LoVo (cell line): ENCODE measurements around the gene SPATA46.

Experiments used
- DNase-seq: peaks from one replicate; pipeline ENCODE4 v3.0.0-alpha.2; 2016; ENCODE audit warnings: low spot score

The SPATA46 gene

GRCh38 chr1:162376691-162377090 lies at the start of gene SPATA46:
TSS of gene SPATA46 (minus strand) at chr1:162376854. CDS start at chr1:162376790, 64 bp downstream.
- no peak for DNase-seq

- DNase-seq = no peak
Measured at GRCh38 chr1:162422662-162423375, 46.2 kb upstream of the SPATA46 start.

- DNase-seq = no peak
Measured at GRCh38 chr1:162421258-162422164, 44.9 kb upstream of the SPATA46 start.

- DNase-seq = no peak
Measured at GRCh38 chr1:162420120-162420519, 43.5 kb upstream of the SPATA46 start.

- DNase-seq = peak; percentile 84
Measured at GRCh38 chr1:162419450-162419931, 42.8 kb upstream of the SPATA46 start.

- peak; percentile 22 for DNase-seq
Measured at GRCh38 chr1:162418584-162418983, 41.9 kb upstream of the SPATA46 start.

GRCh38 chr1:162417650-162418049 lies 41.0 kb upstream of the SPATA46 start:
- DNase-seq = no peak

- DNase-seq = no peak
Measured at GRCh38 chr1:162416909-162417308, 40.3 kb upstream of the SPATA46 start.

GRCh38 chr1:162416215-162416614 lies 39.6 kb upstream of the SPATA46 start:
- DNase-seq = no peak

GRCh38 chr1:162412002-162412401 lies 35.3 kb upstream of the SPATA46 start, which contains the start of gene SH2D1B:
TSS of gene SH2D1B (minus strand) at chr1:162412136. CDS start at chr1:162412016, 120 bp downstream.
- no peak for DNase-seq

GRCh38 chr1:162407539-162407938 lies 30.9 kb upstream of the SPATA46 start:
- DNase-seq = no peak

GRCh38 chr1:162406811-162407210 lies 30.2 kb upstream of the SPATA46 start:
- no peak for DNase-seq

- no peak for DNase-seq
Measured at GRCh38 chr1:162405800-162406199, 29.1 kb upstream of the SPATA46 start.

- no peak for DNase-seq
Measured at GRCh38 chr1:162404550-162405160, 28.0 kb upstream of the SPATA46 start.

- DNase-seq = no peak
Measured at GRCh38 chr1:162400790-162401355, 24.2 kb upstream of the SPATA46 start.

GRCh38 chr1:162398999-162399580 lies 22.4 kb upstream of the SPATA46 start:
- no peak for DNase-seq

GRCh38 chr1:162397943-162398560 lies 21.4 kb upstream of the SPATA46 start:
- DNase-seq = no peak

- no peak for DNase-seq
Measured at GRCh38 chr1:162397039-162397448, 20.4 kb upstream of the SPATA46 start.

- no peak for DNase-seq
Measured at GRCh38 chr1:162396201-162396906, 19.7 kb upstream of the SPATA46 start.

GRCh38 chr1:162391790-162392563 lies 15.3 kb upstream of the SPATA46 start:
- DNase-seq = peak; percentile 58
